PFSK-1 (cell line): ENCODE data around the gene ERC2.

ENCODE experiments used
- FOXP2 ChIP-seq: optimal IDR thresholded peaks from 2 replicates; pipeline ENCODE3; 2011; ENCODE audit warnings: borderline replicate concordance, control low read depth, inconsistent platforms; ENCODE audit not compliant: insufficient read depth; ENCODE audit errors: extremely low read length, extremely low read depth
- POLR2AphosphoS5 ChIP-seq: IDR thresholded peaks from 2 replicates; pipeline ENCODE4 v1.6.1; 2012; ENCODE audit warnings: low read depth, mild to moderate bottlenecking, control low read depth, low read length, moderate library complexity
- SIN3A ChIP-seq: IDR thresholded peaks from 2 replicates; pipeline ENCODE4 v1.6.1; 2012; ENCODE audit warnings: mild to moderate bottlenecking, low read length, moderate library complexity, borderline replicate concordance; ENCODE audit not compliant: insufficient read depth
- TAF1 ChIP-seq: IDR thresholded peaks from 2 replicates; pipeline ENCODE4 v1.6.1; 2012; ENCODE audit warnings: low read length, control low read depth, borderline replicate concordance; ENCODE audit not compliant: insufficient read depth
- TF ChIP-seq, protein P1 (sequence below), 2 experiments: IDR thresholded peaks; 2 replicates each; pipeline versions ENCODE4 v1.6.1 to v1.8.0; 2011 to 2012; ENCODE audit warnings: low read depth in 2 of 2, low read length in 2 of 2, control low read depth in 1 of 2, inconsistent platforms in 1 of 2, mild to moderate bottlenecking in 1 of 2, moderate library complexity in 1 of 2; ENCODE audit not compliant: insufficient read depth in 1 of 2

The ERC2 gene

DNA sequence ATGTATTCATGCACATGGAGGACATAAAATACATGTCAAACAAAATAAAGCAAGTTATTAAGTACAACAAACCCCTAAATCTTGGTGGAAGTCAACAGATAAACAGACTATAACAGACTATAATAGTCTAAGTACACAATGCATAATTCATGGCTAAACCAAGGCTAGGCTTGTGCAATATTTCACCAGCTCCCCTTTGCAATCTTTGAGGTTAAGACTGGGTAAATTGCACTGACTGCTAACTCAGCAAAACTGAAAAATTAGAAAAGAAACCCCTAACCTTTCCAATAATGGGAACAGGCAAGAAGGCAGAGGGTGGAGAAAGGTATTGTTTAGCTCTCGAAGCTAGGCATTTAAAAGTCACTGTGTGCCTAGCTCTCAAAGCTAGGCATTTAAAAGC, 676.3 kb downstream of the ERC2 start:
- TF ChIP-seq SIN3A: no peak
- TF ChIP-seq POLR2AphosphoS5: no peak
- TF ChIP-seq TAF1: no peak
- TF ChIP-seq, protein P1, sequence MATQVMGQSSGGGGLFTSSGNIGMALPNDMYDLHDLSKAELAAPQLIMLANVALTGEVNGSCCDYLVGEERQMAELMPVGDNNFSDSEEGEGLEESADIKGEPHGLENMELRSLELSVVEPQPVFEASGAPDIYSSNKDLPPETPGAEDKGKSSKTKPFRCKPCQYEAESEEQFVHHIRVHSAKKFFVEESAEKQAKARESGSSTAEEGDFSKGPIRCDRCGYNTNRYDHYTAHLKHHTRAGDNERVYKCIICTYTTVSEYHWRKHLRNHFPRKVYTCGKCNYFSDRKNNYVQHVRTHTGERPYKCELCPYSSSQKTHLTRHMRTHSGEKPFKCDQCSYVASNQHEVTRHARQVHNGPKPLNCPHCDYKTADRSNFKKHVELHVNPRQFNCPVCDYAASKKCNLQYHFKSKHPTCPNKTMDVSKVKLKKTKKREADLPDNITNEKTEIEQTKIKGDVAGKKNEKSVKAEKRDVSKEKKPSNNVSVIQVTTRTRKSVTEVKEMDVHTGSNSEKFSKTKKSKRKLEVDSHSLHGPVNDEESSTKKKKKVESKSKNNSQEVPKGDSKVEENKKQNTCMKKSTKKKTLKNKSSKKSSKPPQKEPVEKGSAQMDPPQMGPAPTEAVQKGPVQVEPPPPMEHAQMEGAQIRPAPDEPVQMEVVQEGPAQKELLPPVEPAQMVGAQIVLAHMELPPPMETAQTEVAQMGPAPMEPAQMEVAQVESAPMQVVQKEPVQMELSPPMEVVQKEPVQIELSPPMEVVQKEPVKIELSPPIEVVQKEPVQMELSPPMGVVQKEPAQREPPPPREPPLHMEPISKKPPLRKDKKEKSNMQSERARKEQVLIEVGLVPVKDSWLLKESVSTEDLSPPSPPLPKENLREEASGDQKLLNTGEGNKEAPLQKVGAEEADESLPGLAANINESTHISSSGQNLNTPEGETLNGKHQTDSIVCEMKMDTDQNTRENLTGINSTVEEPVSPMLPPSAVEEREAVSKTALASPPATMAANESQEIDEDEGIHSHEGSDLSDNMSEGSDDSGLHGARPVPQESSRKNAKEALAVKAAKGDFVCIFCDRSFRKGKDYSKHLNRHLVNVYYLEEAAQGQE (IDR thresholded peaks at IDR 0.05; ENCODE audit: insufficient read depth in 1 of 2, low read depth in 2 of 2, low read length in 2 of 2): no peak
- no peak for TF ChIP-seq FOXP2

DNA sequence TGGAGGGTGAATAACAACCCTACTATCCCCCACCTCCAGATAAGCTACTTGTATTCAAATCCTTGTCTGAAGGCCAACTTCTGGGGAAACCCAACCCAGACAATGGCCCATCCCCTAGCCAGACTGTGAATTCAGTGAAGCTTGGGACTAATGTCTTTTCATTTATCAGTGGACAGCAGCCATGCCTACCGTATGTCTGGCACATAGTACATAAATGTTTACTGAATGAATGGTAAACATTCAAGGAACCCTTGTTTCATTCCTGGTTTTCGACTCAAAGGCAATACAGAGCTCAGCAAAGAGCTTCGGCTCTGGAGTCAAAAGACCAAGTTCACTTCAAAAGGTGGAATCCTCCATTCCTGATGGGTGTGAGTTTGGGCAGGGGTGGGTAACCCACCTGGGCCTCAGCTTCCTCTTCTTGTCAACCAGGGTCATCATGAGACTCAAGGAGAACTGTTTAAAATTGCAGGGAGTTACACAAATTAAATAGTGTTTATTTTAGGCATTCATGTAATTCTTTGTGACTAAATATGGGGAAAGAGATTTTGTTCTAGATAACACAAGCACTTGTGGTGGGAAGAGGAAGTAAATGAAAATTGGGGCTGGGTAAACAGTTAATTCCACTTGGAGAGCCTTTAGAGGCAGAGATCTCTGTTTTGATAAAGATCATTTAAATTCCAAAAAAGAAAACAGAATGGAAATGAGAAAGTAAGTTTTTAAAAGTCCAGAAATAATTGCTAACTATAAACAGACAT, 677.5 kb downstream of the ERC2 start:
- TF ChIP-seq TAF1 (no peak), FOXP2 (no peak), POLR2AphosphoS5 (no peak), SIN3A (no peak)
- TF ChIP-seq, protein P1 (IDR thresholded peaks at IDR 0.05; ENCODE audit: insufficient read depth in 1 of 2, low read depth in 2 of 2, low read length in 2 of 2): no peak

GRCh38 chr3:55789516-55789915, 678.8 kb downstream of the ERC2 start:
- TF ChIP-seq, protein P1 (IDR thresholded peaks at IDR 0.05; ENCODE audit: insufficient read depth in 1 of 2, low read depth in 2 of 2, low read length in 2 of 2): no peak
- TF ChIP-seq FOXP2 (no peak), SIN3A (no peak), TAF1 (no peak), POLR2AphosphoS5 (no peak)

DNA sequence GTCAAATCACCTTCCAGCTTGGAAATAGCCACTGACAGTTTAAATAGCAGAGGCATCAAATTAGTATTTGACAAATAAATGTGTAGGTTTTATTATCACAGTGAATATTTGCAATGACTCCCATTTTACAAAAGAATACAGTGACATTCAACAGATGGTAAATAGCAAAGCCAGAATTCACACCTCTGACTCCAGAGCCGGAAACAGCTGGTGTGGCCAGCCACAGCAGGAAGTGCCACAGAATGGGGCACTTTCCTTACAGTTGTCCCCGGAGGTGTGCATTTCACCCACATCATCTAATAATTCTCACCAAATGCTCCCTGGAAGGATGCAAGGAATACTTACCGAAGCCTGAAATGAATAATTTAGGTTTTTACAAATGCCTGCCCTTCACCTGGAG, 685.5 kb downstream of the ERC2 start:
- no peak for TF ChIP-seq SIN3A
- TF ChIP-seq, protein P1 (IDR thresholded peaks at IDR 0.05; ENCODE audit: insufficient read depth in 1 of 2, low read depth in 2 of 2, low read length in 2 of 2): no peak
- TF ChIP-seq FOXP2: no peak
- TF ChIP-seq TAF1: no peak
- no peak for TF ChIP-seq POLR2AphosphoS5

DNA sequence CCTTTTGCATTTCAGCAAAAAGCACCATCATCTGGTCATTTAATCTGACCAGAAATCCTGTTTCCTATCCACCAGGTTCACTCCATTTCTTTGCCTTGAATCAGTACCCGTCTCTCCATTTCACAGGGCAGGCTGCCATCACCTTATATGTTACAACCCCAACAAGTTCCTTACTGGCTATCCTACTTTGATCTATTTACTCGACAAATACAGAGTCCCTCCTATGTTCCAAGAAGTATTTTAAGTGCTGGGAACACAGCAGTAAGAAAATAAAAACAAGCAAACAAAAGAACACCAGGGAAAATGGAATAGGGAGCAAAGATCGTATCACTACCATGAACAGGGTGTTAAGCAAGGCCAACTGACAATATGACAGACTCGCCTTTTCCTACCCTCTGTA, 685.9 kb downstream of the ERC2 start:
- no peak for TF ChIP-seq POLR2AphosphoS5
- TF ChIP-seq, protein P1 (IDR thresholded peaks at IDR 0.05; ENCODE audit: insufficient read depth in 1 of 2, low read depth in 2 of 2, low read length in 2 of 2): no peak
- no peak for TF ChIP-seq SIN3A
- TF ChIP-seq TAF1: no peak
- no peak for TF ChIP-seq FOXP2
